ENCODE measurements around the gene MEI4. TPM values are rescaled to one million over a fixed set of nuclear protein-coding genes. Genes with fewer than 3 reads are reported as not detected.

The MEI4 gene
- total and polyA plus RNA-seq, 2 of the 13 experiments (the other 11 are each of a cell fraction or from before 2014, with no cell fraction given): not detected

GRCh38 chr6:77856391-77856790, 203.6 kb downstream of the MEI4 start:
- Histone ChIP-seq H3K79me2 (ENCODE audit: insufficient read depth, low read length) (no peaks in the 10 kb centered on the region), H3K9me3 (ENCODE audit: low read length) (no peaks in the 10 kb centered on the region), H3K4me3 (replicated peaks in 1 of 3; ENCODE audit: insufficient read depth in 1 of 3, low read depth in 2 of 3, low read length in 3 of 3) (no peak overlapping the region), H3K9ac (ENCODE audit: insufficient read depth, low read depth, low read length) (no peak overlapping the region), H3K27me3 (ENCODE audit: control insufficient read depth in 1 of 2, insufficient read depth in 2 of 2, low read length in 2 of 2) (no peaks in the 10 kb centered on the region), H2AFZ (ENCODE audit: low read length) (no peak overlapping the region), H3K27ac (ENCODE audit: extremely low read length, insufficient read depth, low read length) (no peak overlapping the region), H4K20me1 (ENCODE audit: insufficient read depth, low read length) (no peaks in the 10 kb centered on the region), H3K36me3 (replicated peaks in 1 of 2; ENCODE audit: control insufficient read depth in 1 of 2, insufficient read depth in 2 of 2, low read length in 2 of 2) (no peaks in the 10 kb centered on the region), H3K4me2 (ENCODE audit: low read depth, low read length) (no peak overlapping the region), H3K4me1 (ENCODE audit: insufficient read depth, low read length) (no peaks in the 10 kb centered on the region)
- DNase-seq (ENCODE audit: low spot score): no peak
- intact Hi-C loops (cut with micrococcal nuclease; ENCODE audit: unreplicated experiment): no loop called here
- no TSS peak for BruUV-seq (replicated peaks)
- CTCF ChIA-PET (ENCODE audit: low intra/inter-chr PET ratio, low total read pairs): no interaction called here
- TF ChIP-seq CREB1 (IDR thresholded peaks at IDR 0.05) (peak; percentile 56), CREB1 (CRISPR knock-in tag; IDR thresholded peaks at IDR 0.05) (no peak), ZNF543 (CRISPR knock-in tag; IDR thresholded peaks at IDR 0.05) (no peak)
- POLR2A ChIA-PET: no interaction called here
- in situ Hi-C loops (cut with HindIII; ENCODE audit: extremely low pct_ligation_motif_present, low pct_unique_long_range_greater_than_20kb): no loop called here
- FAIRE-seq: no peak
- 41% methylated on average over 5 of the region's 5 CpGs for WGBS (ENCODE audit: low lambda C conversion rate)
- ATAC-seq: no peak

- Histone ChIP-seq H3K27ac (ENCODE audit: extremely low read length, insufficient read depth, low read length) (no peak overlapping the region), H3K9me3 (ENCODE audit: low read length) (no peaks in the 10 kb centered on the region), H4K20me1 (ENCODE audit: insufficient read depth, low read length) (no peaks in the 10 kb centered on the region), H3K79me2 (ENCODE audit: insufficient read depth, low read length) (no peaks in the 10 kb centered on the region), H3K4me2 (ENCODE audit: low read depth, low read length) (no peak overlapping the region), H2AFZ (ENCODE audit: low read length) (no peak overlapping the region), H3K9ac (ENCODE audit: insufficient read depth, low read depth, low read length) (no peak overlapping the region), H3K36me3 (replicated peaks in 1 of 2; ENCODE audit: control insufficient read depth in 1 of 2, insufficient read depth in 2 of 2, low read length in 2 of 2) (no peaks in the 10 kb centered on the region), H3K4me1 (ENCODE audit: insufficient read depth, low read length) (no peaks in the 10 kb centered on the region), H3K27me3 (ENCODE audit: control insufficient read depth in 1 of 2, insufficient read depth in 2 of 2, low read length in 2 of 2) (no peaks in the 10 kb centered on the region), H3K4me3 (replicated peaks in 1 of 3; ENCODE audit: insufficient read depth in 1 of 3, low read depth in 2 of 3, low read length in 3 of 3) (no peak overlapping the region)
- no peak for TF ChIP-seq REST (IDR thresholded peaks at IDR 0.05; ENCODE audit: borderline replicate concordance in 1 of 2, low read depth in 1 of 2, low read length in 2 of 2)
- no peak for TF ChIP-seq RELA (CRISPR knock-in tag; IDR thresholded peaks at IDR 0.05)
- no peak for TF ChIP-seq HNRNPL (IDR thresholded peaks at IDR 0.05; ENCODE audit: low read depth, low read length)
- no peak for TF ChIP-seq SOX6 (IDR thresholded peaks at IDR 0.05)
- TF ChIP-seq SOX6 (CRISPR knock-in tag; IDR thresholded peaks at IDR 0.05): no peak
- no peak for TF ChIP-seq DRAP1 (CRISPR knock-in tag; IDR thresholded peaks at IDR 0.05)
- no peak for TF ChIP-seq CBX5 (CRISPR knock-in tag; IDR thresholded peaks at IDR 0.05; ENCODE audit: borderline replicate concordance)
- no peak for TF ChIP-seq MTF1 (CRISPR knock-in tag; IDR thresholded peaks at IDR 0.05)
- TF ChIP-seq SMYD3 (CRISPR knock-in tag; IDR thresholded peaks at IDR 0.05): no peak
- no peak for TF ChIP-seq DBP (CRISPR knock-in tag; IDR thresholded peaks at IDR 0.05; ENCODE audit: not compliant biosample characterization)
- TF ChIP-seq ZNF326 (CRISPR knock-in tag; IDR thresholded peaks at IDR 0.05; ENCODE audit: borderline replicate concordance): no peak
- CTCF ChIA-PET (ENCODE audit: low intra/inter-chr PET ratio, low total read pairs): no interaction called here
- in situ Hi-C loops (cut with HindIII; ENCODE audit: extremely low pct_ligation_motif_present, low pct_unique_long_range_greater_than_20kb) (no loop called here), intact Hi-C loops (cut with micrococcal nuclease; ENCODE audit: unreplicated experiment) (no loop called here)
- FAIRE-seq (no peak), ATAC-seq (no peak), DNase-seq (ENCODE audit: low spot score) (no peak)
- POLR2A ChIA-PET: no interaction called here
- no TSS peak for BruUV-seq (replicated peaks)
Measured at GRCh38 chr6:77857421-77857820, 204.6 kb downstream of the MEI4 start.

Data from HepG2 (cell line).